WI38 (cell line): ENCODE measurements around the gene KRTAP27-1.

Experiments
- H3K4me3 ChIP-seq: 2 replicates; pipeline ENCODE4 v1.5.1; 2011; ENCODE audit warnings: low read depth, mild to moderate bottlenecking, control low read depth, low read length
- TF ChIP-seq, protein P1 (sequence below): IDR thresholded peaks from 2 replicates; pipeline ENCODE4 v1.5.1; 2012; ENCODE audit warnings: low read depth, mild to moderate bottlenecking, control low read depth, low read length

Gene KRTAP27-1

GRCh38 chr21:30289215-30289614 is 48.3 kb downstream of the KRTAP27-1 start, which contains the start of gene KRTAP25-1:
Gene KRTAP25-1, minus strand, starts transcription at chr21:30289514. Its CDS starts 24 bp downstream, at chr21:30289490.
- TF ChIP-seq, protein P1, sequence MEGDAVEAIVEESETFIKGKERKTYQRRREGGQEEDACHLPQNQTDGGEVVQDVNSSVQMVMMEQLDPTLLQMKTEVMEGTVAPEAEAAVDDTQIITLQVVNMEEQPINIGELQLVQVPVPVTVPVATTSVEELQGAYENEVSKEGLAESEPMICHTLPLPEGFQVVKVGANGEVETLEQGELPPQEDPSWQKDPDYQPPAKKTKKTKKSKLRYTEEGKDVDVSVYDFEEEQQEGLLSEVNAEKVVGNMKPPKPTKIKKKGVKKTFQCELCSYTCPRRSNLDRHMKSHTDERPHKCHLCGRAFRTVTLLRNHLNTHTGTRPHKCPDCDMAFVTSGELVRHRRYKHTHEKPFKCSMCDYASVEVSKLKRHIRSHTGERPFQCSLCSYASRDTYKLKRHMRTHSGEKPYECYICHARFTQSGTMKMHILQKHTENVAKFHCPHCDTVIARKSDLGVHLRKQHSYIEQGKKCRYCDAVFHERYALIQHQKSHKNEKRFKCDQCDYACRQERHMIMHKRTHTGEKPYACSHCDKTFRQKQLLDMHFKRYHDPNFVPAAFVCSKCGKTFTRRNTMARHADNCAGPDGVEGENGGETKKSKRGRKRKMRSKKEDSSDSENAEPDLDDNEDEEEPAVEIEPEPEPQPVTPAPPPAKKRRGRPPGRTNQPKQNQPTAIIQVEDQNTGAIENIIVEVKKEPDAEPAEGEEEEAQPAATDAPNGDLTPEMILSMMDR: no peak
- H3K4me3 ChIP-seq: no peak within 1 kb of the TSS
